HG02623 (cell line): ENCODE data around the gene ERICH6B.
"Not testable (repeated sequence)": the region's sequence is repeated elsewhere in the genome, so short reads cannot be mapped to it uniquely, and the experiment has no call there.

Experiments used
- ATAC-seq: cut with Tn5 transposase; IDR thresholded peaks from one replicate; pipeline ENCODE4 v1.9.1; 2021; ENCODE audit warnings: moderate library complexity; ENCODE audit not compliant: unreplicated experiment

Gene ERICH6B

DNA sequence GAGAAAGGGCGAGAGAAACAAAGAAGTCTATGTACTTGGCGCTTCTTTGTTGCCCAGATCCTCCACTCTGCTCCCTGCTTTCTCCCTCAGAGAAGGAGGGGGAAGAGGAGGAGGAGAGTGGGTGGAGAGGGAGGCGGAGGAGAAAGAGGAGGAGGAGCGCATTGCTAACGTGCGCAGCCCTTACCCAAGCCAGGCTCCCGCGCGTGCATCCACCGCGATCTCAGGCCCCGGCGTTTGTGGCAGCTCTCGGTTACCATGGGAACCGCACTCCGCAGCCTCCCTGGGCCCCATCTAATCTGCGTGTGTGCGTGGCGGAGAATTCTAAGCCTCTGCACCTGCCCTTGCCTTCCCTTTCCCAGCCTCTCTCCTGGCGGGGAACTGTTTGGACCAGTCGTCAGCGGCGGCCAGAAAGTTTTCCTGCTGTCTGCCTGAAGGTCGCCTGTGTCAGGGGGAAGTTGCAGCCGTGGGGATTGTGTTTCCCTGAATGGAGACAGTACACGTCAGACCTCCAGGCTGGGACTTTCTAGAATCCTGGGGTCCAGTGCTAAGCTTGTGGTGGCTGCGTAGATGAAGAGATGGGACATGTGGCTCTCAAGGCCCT lies at the start of gene ERICH6B:
Gene ERICH6B, minus strand, starts transcription at position 239 of the 601 bp plus-strand sequence. CDS start 18,734 bp downstream, outside the sequence.
- ATAC-seq, result no peak

DNA sequence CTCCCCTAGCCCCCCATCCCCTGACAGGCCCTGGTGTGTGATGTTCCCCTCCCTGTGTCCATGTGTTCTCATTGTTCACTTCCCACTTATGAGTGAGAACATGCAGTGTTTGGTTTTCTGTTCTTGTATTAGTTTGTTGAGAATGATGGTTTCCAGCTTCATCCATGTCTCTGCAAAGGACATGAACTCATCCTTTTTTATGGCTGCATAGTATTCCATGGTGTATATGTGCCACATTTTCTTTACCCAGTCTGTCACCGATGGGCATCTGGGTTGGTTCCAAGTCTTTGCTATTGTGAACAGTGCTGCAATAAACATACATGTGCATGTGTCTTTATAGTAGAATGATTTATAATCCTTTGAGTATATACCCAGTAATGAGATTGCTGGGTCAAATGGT lies 47.4 kb upstream of the ERICH6B start:
- not testable (repeated sequence) for ATAC-seq

DNA sequence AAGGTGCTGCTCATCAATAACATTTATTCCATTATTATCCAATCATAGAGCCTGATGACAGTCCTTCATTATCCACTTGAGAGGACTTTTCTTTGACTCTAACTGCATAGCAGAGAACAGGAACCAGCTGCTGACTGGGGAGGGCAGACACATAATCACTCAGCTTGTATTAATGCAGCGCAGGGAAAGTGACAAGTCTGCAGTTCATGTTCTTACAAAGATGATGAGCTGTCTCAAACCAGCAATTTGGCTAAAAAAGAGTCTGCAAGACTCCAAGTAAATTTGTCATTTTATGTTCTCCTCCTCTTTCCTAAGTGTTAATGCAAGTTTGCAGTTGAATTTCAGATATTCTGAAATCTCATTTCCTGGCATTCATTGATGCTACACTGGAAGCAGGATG lies 46.6 kb upstream of the ERICH6B start:
- no peak for ATAC-seq

DNA sequence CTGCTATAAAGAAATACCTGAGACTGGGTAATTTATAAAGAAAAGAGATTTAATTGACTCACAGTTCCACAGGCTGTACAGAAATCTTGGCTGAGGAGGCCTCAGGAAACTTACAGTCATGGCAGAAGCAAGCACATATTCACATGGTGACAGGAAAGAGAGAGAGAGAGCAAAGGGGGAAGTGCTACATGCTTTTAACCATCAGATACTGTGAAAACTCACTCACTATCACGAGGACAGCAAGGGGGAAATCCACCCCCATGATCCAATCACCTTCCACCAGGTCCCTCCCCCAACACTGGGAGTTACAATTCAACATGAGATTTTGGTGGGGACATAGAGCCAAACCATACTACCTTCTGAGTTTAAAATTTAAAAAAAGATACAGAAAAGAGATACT lies 44.9 kb upstream of the ERICH6B start:
- ATAC-seq, result not testable (repeated sequence)

DNA sequence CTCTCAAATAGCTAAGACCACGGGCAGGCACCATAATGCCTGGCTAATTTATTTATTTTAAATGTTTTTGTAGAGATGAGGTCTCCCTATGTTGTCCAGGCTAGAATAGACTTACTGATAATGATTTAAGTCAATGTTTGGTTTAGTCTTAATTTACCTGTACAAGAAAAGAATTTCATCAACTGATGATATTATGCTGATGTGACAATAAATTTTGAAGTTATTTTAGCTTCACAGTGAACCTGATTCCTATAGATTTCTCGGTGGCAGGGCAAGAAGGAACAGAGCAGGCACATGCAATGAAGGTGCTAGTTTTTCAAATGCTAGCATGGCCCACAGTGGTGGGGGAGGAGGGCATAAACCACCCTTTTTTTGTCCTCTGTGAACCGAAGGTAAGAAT lies 44.0 kb upstream of the ERICH6B start:
- no peak for ATAC-seq

DNA sequence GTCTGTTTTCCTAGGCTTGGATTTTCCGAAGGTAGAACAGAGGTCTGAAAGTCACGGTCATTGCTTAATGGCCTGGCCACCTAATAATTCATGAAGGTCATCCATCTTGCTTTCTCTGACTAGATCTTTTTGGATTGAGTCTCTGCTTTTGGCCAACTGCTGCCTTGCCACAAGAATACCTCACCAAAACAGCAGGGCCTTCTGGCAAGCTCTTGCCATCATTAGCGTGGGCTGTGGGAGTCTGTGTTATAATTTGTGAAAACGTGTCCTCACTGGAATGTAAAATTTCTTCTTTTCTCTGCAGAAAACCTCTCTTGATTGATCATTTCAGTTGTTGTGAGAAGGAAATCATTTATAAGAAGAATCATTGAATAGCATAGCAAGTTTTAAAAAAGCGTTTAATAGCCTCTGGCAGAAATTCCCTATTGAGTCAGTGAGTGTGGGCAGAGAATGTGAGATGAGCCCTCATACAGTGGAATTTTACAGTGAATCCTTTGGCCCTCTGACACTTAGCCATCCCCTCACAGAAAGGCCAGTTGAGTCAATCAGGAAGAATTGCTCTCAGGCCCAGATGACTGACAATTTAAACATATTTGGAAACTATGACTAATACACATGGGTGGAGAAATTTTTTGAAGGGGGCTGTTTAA lies 43.2 kb upstream of the ERICH6B start:
- ATAC-seq, result no peak

DNA sequence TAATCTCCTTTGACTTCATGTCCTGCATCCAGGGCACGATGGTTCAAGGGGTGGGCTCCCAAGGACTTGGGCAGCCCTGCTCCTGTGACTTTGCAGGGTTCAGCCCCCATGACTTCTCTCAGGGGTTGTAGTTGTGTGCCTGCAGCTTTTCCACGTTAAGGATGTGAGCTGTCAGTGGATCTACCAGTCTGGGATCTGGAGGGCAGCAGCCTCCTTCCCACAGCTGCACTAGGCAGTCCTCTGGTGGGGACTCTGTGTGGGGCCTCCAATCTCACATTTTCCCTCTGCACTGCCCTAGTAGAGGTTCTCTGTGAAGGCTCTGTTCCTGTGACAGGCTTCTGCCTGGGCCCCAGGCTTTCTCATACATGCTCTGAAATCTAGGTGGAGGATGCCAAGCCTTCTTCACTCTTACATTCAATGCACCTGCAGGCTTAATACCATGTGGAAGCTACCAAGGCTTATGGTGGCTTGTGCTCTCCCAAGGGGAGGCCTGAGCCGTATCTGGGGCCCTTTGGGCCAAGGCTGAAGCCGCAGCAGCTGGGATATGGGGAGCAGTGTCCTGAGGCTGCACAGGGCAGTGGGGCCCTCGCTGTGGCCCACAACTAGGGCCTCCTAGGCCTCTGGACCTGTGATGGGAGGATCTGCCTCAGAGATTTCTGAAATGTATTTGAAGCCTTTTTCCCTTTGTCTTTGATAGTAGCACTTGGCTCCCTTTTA lies 39.3 kb upstream of the ERICH6B start:
- ATAC-seq, result no peak

DNA sequence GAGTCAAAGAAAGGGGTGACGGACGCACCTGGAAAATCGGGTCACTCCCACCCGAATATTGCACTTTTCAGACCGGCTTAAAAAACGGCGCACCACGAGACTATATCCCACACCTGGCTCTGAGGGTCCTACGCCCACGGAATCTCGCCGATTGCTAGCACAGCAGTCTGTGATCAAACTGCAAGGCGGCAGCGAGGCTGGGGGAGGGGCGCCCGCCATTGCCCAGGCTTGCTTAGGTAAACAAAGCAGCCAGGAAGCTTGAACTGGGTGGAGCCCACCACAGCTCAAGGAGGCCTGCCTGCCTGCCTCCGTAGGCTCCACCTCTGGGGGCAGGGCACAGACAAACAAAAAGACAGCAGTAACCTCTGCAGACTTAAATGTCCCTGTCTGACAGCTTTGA lies 29.7 kb upstream of the ERICH6B start:
- ATAC-seq, result not testable (repeated sequence)

DNA sequence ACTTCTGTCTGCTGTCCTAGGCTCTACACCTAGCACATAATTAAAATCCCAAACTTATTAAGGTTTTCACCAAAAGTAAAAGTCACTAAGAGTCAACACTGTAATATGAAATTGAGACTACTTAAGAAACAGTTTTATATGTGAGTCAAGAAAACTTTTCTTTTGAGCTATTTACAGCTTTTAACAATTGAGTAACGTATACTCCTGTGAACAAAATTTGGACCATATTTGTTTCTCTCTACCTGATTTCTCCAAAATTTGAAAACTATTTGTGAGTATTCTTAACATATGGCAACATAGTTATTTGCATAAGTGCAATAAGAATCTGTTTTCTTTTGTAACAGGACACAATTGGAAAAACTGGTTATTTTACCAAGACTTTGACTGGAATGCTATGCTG lies 26.6 kb upstream of the ERICH6B start:
- ATAC-seq, result not testable (repeated sequence)

DNA sequence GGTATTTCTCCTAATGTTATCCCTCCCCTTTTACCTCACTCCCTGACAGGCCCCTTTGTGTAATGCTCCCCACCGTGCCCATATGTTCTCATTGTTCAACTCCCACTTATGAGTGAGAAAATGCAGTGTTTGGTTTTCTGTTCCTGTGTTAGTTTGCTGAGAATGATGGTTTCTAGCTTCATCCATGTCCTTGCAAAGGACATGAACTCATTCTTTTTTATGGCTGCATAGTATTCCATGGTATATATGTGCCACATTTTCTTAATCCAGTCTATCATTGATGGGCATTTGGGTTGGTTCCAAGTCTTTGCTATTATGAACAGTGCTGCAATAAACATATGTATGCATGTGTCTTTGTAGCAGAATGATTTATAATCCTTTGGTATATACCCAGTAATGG lies 19.8 kb upstream of the ERICH6B start:
- not testable (repeated sequence) for ATAC-seq

DNA sequence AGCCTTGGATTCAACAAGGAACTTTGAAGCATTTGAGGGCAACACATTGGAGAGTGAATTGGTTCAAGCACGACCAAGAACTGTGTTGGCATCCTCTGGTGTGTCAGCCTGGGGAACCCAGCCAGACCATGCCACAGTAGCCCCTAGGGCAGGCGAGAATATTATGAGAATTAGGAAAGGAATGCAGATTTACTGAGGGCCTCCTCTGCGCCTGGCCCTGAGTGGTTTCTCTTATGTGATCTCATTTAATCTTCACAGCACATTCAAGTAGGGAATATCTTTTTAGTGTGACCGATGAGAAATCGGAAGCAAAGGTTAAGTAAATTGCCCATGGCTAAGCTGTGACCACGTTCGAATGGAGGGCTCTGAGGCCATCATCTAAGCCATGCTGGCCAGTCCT lies 15.3 kb upstream of the ERICH6B start:
- no peak for ATAC-seq

DNA sequence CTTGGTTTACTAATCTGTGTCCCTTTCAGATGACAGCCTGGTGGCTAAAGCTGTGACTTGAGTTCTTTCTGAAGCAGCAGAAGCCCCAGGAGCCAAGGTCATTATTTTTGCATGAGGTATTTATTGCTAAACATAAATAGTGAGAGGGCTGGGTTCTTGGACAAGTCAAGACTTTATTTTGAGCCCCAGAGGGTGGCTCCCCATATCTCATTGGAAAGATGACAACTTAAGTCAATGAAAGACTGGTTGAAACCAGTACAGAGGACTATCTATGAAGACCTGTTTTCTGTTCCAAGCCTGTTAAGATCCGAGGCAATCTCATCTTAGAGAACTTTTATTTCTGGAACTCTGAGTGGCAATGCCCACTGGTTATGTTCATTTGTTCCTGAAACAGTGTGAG lies 14.4 kb upstream of the ERICH6B start:
- no peak for ATAC-seq

DNA sequence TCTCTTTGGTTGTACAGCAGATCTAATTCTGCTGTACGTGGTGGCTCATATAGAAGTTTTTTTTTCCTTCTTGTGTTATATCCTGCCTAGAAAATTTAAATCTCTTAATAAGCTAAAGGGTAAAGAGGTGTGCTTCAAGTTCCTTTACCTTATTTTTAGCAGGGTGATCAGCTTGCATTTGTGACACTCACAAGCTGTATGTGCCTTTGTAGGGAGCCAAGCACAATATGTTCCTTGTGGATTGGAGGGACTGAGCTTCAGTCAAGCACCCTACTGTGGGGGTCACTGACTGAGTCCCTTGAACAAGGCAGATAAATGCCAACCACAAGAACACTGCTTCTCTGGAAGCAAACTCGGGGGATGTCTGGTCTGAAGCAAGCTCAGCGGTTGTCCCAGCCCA lies 12.6 kb upstream of the ERICH6B start:
- no peak for ATAC-seq

DNA sequence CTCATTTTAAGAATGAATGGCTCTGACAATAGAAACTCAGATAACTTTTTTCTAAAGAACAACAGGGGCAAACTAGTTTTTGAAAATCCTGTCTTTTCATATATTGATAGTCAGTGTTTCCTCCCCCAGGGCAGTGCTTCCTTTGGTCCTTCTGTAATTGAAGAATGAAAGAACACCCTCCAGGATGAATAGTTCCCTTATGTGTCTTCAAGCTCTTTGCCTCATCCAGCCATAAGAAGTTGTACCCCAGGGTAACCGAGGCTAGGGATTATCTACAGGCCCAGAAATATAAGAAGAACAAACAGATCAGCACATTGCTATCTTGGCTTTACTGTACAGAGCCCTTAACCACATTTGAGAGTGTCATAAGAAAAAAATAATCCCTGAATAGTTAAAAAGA lies 12.1 kb upstream of the ERICH6B start:
- no peak for ATAC-seq

DNA sequence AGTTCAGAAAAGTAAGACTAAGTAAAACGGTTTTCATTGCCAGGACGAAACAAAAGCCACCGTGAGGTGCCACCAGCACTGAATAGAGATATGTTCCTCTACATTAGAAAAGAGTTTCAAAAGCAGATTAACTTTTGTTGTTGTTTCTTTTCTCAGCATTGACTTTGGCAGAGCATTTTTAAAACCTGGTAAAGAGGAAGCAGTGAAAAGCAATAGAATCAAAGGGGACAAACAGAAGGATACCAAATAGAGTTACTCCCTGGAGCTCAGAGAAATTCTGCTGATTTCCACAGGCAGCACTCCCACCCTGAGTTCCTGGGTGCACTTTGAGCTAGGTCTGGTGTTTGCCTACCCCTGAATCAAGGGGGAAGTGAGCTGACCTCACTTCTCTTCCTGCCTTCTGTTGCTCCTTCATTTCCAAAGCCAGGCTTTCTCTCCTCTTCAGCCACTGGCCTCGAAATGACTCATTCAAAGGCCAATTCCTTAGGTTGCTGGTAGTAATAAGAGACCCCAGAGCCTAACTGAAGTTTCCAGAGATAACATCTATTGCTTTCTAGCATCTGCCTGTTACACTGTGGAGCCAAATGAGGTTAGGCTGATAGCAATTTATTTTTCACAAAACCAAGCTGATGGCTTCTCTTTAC lies 11.3 kb upstream of the ERICH6B start:
- ATAC-seq, result no peak

DNA sequence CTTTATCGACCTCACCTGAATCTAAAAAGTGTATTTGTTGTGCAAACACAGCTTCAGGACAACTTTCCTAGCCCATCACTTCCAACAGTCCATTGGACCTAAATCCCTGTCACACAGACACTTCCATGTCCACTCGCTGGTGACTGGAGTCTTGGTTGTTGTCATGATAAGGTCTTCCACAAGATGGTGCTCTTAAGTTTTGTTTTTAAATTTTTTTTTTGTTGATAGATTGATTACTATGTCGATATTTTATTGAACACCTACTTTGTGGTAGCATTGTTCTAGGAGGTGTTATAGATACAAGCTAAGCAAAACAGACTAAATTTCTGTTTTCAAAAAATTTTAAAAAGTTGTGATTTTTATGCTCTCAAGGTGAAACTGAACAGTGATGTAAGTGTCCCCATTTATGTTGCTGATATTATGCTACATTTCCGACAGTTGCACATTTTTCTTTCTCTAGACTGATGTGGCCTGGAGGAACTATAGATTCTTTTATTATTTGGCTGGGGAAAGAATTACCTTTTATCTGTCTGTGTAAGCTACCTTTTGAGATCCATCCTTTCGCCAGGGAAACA lies 8.1 kb upstream of the ERICH6B start:
- no peak for ATAC-seq

DNA sequence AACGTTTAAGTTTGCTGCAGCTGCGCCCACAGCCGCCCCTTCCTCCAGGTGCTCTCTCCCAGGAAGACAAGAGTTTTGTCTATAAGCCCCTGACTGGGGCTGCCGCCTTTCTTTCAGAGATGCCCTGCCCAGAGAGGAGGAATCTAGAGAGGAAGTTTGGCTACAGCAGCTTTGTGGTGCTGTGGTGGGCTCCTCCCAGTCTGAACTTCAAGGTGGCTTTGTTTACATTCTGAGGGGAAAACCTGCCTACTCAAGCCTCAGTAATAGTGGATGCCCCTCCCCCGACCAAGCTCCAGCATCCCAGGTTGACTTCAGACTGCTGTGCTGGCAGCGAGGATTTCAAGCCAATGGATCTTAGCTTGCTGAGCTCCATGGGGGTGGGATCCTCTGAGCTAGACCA lies 6.4 kb upstream of the ERICH6B start:
- ATAC-seq, result no peak

DNA sequence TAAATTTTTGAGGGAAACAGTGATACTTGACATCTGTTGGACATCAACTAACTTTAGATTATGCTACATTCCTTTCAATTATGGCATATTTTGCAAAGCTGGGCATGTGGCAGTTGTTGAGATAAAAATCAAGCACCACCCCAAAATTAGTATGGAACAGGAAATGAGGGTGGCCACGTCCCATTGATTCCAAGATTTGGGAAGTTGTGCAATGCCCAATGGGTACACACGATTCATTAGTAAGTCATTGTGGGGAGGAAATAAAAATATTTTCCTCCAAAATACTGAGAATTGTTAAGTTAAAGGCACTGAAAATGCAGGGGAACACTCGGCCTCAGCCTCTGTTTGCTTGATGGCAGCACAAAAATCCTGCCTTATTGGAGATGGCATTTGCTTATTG lies 7.6 kb downstream of the ERICH6B start:
- ATAC-seq, result no peak

DNA sequence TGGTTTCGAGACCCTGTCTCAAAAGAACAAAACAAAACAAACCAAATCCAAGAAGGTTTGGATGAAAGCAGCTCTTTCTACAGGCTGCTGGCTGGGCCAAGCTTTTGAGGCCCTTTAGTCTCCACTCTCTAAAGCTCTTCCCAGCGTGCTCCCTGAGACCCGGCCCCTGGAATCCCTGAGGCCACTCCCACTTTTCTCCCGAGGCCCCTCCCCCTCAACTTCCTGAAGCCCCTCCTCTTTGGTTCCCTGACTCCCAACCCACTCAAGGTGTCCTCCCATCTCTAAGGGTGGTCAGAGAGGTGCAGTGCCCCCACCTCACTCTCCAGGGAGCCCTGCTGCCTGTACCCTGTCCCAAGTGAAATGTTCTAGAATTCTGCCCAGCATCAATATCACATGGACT lies 10.6 kb downstream of the ERICH6B start:
- ATAC-seq, result no peak

DNA sequence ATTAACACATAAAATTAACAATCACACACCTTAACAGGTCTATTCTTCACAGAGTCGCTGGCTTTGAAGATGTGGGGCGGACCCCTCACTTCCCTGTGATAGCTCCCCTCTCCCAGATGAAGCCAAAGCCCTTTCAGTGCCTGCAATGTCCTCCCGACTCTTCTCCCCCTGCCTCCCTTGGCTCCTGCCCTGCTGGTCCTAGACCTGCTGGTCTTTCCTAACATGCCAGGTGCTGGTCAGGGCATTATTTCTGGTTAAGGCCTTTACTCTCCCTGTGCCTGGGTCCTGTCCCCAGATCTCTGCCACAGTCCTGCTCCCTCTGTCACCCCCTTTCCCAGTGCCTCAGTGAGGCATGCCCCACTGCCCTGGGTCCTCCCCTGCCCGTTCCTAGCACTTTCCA lies 12.2 kb downstream of the ERICH6B start:
- no peak for ATAC-seq
